Left hindlimb (tissue), 1 donor: ENCODE measurements around the gene NCBP1.

ENCODE experiments used
- DNase-seq: peaks from one replicate; pipeline ENCODE4 v3.0.0-alpha.2; 2018

Gene NCBP1

GRCh38 chr9:97721396-97721795 lies 87.8 kb downstream of the NCBP1 start:
- no peak for DNase-seq

DNA sequence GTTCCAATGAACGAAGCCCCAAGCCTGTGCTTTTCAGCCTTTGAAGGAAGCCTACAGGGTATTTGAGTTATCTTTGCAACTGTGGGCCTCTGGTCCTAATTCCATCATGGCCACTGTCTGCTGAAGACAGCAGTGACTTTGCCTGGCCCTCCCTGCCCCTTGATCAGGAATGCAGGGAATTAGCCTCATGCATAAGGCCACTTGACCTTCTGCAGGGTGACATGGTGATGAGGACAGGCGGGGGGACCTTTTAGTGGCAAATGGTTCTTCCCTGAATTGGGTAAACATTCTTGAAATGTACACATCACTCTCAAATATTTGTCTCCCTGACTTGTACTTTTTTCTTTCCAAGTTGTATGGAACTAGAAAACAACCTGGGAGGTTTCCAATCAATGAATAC lies 88.7 kb downstream of the NCBP1 start:
- no peak for DNase-seq
